Suprapubic skin (tissue), 4 donors: ENCODE measurements around the gene NCAPD3. TPM values are rescaled to one million over a fixed set of nuclear protein-coding genes. Genes with fewer than 3 reads are reported as not detected.
"Not testable (repeated sequence)": the region's sequence is repeated elsewhere in the genome, so short reads cannot be mapped to it uniquely, and the experiment has no call there.

Source experiments
- DNase-seq, 2 donors: peaks; one replicate each; pipeline ENCODE4 v3.0.0-alpha.2; 2019; ENCODE audit warnings: low spot score in 2 of 2
- H3K27ac ChIP-seq: fragments of 200-600 bp; sonication (generic); one replicate; pipeline ENCODE4 v1.5.1; 2019
- H3K27me3 ChIP-seq: fragments of 200-600 bp; sonication (generic); one replicate; pipeline ENCODE4 v1.5.1; 2019
- H3K36me3 ChIP-seq: fragments of 200-600 bp; sonication (generic); one replicate; pipeline ENCODE4 v1.5.1; 2019
- H3K4me1 ChIP-seq: fragments of 200-600 bp; sonication (generic); one replicate; pipeline ENCODE4 v1.5.1; 2019
- H3K4me3 ChIP-seq: fragments of 200-600 bp; sonication (generic); one replicate; pipeline ENCODE4 v1.5.1; 2019; ENCODE audit warnings: mild to moderate bottlenecking
- H3K9me3 ChIP-seq: fragments of 200-600 bp; sonication (generic); one replicate; pipeline ENCODE4 v1.5.1; 2019
- EP300 ChIP-seq: sonication (generic); formaldehyde crosslinking; IDR thresholded peaks from one replicate; pipeline ENCODE4 v1.6.1; 2017; ENCODE audit warnings: antibody characterized with exemption
- POLR2A ChIP-seq, 2 donors: fragments of 450-650 bp; IDR thresholded peaks; one replicate each; pipeline ENCODE4 v1.6.1; 2017; ENCODE audit warnings: antibody characterized with exemption in 2 of 2, mild to moderate bottlenecking in 2 of 2, moderate library complexity in 2 of 2
- POLR2AphosphoS5 ChIP-seq, 3 donors: sonication (generic); formaldehyde crosslinking; IDR thresholded peaks; one replicate each; pipeline ENCODE4 v1.6.1; 2017; ENCODE audit warnings: antibody characterized with exemption in 3 of 3
- WGBS: methylation state at CpG from one replicate; pipeline ENCODE4 v1.1.5; 2018; 5-methylcytosine and 5-hydroxymethylcytosine counted together
- total RNA-seq, 4 donors: library from RNA; depleted of rRNA; stranded (reverse); fragments of >200 nt; gene quantifications; one replicate each; pipeline ENCODE4 v1.1.0, GENCODE V29; 2016
- TF ChIP-seq, protein P1 (sequence below), 2 donors: fragments of 200-600 bp in 1 of 2; fragments of 450-650 bp in 1 of 2; sonication (generic) in 1 of 2; IDR thresholded peaks; one replicate each; pipeline ENCODE4 v1.5.1; 2016 to 2019; ENCODE audit warnings: antibody characterized with exemption in 2 of 2, mild to moderate bottlenecking in 1 of 2, moderate library complexity in 1 of 2

NCAPD3 gene
- total RNA-seq, 4 donors from 2014 or later, result 26.8 to 37.6 (median 30.8) TPM

DNA sequence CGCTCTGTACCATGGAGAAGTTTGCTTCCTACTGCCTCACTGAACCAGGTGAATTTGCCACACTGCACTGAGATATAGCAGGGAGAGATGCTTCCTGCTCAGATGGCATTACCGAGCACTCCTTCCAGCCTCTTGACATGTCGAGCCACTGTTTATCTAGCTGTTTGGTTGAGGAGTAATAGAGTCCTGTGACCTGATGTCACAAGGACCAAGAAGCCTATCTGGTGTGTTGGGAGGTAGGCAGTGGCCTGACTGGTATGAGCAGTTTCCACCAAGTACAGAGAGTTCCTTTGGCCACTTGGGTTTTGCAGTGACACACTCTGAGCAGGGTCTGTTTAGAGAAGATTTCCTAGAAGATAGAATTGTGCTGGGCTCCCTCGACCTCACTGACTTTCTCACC, 34.8 kb upstream of the NCAPD3 start:
- DNase-seq, result no peak
- Histone ChIP-seq H3K36me3 (peaks cover 64% of the 10 kb centered on the region), H3K27me3 (no peaks in the 10 kb centered on the region), H3K9me3 (no peaks in the 10 kb centered on the region), H3K27ac (no peak overlapping the region), H3K4me3 (no peak overlapping the region), H3K4me1 (peaks cover 16% of the 10 kb centered on the region)
- TF ChIP-seq POLR2A (IDR thresholded peaks at IDR 0.05), result no peak
- TF ChIP-seq POLR2AphosphoS5 (IDR thresholded peaks at IDR 0.05), result no peak
- TF ChIP-seq, protein P1, sequence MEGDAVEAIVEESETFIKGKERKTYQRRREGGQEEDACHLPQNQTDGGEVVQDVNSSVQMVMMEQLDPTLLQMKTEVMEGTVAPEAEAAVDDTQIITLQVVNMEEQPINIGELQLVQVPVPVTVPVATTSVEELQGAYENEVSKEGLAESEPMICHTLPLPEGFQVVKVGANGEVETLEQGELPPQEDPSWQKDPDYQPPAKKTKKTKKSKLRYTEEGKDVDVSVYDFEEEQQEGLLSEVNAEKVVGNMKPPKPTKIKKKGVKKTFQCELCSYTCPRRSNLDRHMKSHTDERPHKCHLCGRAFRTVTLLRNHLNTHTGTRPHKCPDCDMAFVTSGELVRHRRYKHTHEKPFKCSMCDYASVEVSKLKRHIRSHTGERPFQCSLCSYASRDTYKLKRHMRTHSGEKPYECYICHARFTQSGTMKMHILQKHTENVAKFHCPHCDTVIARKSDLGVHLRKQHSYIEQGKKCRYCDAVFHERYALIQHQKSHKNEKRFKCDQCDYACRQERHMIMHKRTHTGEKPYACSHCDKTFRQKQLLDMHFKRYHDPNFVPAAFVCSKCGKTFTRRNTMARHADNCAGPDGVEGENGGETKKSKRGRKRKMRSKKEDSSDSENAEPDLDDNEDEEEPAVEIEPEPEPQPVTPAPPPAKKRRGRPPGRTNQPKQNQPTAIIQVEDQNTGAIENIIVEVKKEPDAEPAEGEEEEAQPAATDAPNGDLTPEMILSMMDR (IDR thresholded peaks at IDR 0.05), result no peak
- no peak for TF ChIP-seq EP300
- 94% methylated on average over 4 of the region's 4 CpGs for WGBS

DNA sequence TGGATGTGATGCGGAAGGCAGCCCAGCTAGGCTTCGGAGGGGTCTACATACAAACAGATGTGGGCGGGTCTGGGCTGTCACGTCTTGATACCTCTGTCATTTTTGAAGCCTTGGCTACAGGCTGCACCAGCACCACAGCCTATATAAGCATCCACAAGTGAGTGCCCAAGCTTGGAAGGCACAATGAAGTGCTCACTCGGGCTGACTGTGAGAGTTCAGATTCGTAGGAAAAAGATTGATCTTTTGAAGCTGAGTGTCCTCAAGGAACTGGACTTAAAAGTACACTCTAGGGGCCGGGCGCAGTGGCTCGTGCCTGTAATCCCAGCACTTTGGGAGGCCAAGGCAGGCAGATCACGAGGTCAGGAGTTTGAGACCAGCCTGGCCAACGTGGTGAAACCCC, 33.3 kb upstream of the NCAPD3 start:
- Histone ChIP-seq H3K4me3 (no peak overlapping the region), H3K27ac (no peak overlapping the region), H3K9me3 (no peaks in the 10 kb centered on the region), H3K36me3 (peaks cover 49% of the 10 kb centered on the region), H3K4me1 (peaks cover 21% of the 10 kb centered on the region), H3K27me3 (no peaks in the 10 kb centered on the region)
- WGBS, result 96% methylated on average over 11 of the region's 11 CpGs
- DNase-seq, result no peak
- TF ChIP-seq, protein P1 (IDR thresholded peaks at IDR 0.05), result no peak
- TF ChIP-seq EP300 (no peak), POLR2A (IDR thresholded peaks at IDR 0.05) (no peak), POLR2AphosphoS5 (IDR thresholded peaks at IDR 0.05) (no peak)

DNA sequence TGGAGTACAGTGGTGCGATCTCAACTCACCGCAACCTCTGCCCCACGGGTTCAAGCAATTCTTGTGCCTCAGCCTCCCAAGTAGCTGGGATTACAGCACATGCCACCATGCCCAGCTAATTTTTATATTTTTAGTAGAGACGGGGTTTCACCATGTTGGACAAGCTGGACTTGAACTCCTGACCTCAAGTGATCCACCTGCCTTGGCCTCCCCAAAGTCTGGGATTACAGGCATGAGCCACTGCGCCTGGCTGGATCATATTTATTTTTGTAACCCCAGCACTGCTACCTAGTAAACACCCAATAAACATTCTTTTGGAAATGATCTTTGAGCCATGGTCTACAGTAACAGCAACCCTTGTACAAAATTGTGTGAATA, 31.4 kb upstream of the NCAPD3 start:
- H3K27ac ChIP-seq, H3K9me3 ChIP-seq, H3K27me3 ChIP-seq, H3K4me3 ChIP-seq: not testable (repeated sequence)
- WGBS, result 93% methylated on average over 5 of the region's 5 CpGs
- Histone ChIP-seq H3K36me3 (peaks cover 32% of the 10 kb centered on the region), H3K4me1 (peaks cover 30% of the 10 kb centered on the region)
- DNase-seq, result peak in 1 of 2 donors; percentile 32

DNA sequence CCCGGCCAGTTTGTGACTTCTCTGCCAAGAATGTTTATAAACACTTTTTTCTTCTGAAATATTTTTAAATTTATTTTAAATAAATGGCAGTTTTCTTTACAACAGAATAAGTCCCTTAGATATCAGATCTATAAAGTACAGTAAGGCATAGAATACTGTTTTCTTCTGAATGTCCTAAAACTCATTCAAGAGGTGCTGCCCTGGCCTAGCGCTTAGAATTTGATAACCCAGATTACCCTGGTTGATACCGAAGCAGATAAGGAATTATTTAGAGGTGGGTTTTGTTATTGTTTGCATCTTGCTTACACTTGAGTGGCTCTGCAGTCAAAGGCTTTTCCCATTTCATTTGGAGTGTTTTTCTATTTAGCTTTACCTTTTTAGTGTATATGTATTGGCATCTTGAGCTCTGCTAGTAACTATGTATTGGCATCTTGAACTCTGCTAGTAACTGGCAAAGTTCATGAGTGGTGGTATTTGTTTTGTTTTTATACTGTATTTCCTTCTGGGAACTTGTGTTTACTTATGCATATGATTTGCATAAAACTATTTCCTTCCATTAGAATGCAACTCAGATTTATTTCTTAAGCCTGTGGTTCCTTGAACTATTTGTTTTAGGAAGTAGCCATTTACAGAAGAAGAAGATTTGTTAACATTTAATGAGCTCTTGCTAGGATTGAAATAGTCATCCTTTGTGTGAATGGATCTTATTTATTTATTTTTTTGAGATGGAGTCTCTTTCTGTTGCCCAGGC, 30.8 kb upstream of the NCAPD3 start:
- WGBS, result 58% methylated on average over 3 of the region's 3 CpGs
- H3K27me3 ChIP-seq, result no peaks in the 10 kb centered on the region
- peaks cover 30% of the 10 kb centered on the region for H3K4me1 ChIP-seq
- DNase-seq, result no peak
- no peak for TF ChIP-seq EP300
- TF ChIP-seq POLR2A (IDR thresholded peaks at IDR 0.05), result no peak
- TF ChIP-seq, protein P1 (IDR thresholded peaks at IDR 0.05), result no peak
- TF ChIP-seq POLR2AphosphoS5 (IDR thresholded peaks at IDR 0.05), result no peak
- no peaks in the 10 kb centered on the region for H3K9me3 ChIP-seq
- H3K36me3 ChIP-seq, result peaks cover 32% of the 10 kb centered on the region
- H3K4me3 ChIP-seq, result peak overlapping the region; percentile 90
- no peak overlapping the region for H3K27ac ChIP-seq

DNA sequence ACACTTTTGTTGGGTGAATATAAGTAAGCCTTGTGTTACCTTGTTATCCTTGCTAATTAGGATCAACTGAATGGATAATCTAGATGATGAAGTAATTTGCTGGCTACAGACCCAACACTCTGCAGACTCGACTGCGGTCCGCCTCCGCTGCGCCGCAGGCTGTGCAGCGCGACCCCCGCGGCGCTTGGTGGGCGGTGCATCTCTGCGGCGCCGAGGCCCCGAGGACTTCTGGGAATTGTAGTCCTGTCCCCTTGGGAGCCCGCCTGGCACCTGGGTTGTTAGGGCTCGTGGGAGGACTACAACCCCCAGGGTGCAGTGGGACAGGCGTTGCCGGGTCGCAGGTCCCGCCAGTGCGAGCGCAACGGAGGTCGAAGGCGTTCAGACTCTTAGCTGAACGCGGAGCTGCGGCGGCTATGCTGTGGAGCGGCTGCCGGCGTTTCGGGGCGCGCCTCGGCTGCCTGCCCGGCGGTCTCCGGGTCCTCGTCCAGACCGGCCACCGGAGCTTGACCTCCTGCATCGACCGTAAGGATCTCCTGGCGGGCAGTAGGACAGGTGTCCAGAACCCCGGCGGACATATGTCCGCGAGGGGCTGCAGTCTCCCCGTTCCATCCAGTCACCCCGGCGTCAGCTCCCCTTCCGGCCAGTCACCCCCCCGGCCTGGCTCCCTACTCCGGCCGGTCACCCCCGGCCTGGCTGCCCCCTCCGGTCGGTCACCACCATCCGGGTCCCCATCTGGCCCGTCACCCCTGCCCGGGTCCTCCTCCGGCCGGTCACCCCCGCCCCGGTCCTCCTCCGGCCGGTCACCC, 29.6 kb upstream of the NCAPD3 start, which contains the start of the genes ACAD8 and THYN1:
Gene ACAD8 (plus strand): TSS at position 381 of the 806 bp plus-strand sequence. CDS start 33 bp downstream, at position 414.
Gene THYN1 (minus strand): TSS at position 165 of the 806 bp plus-strand sequence. CDS start 470 bp downstream, outside the sequence.
- Histone ChIP-seq H3K9me3 (no peaks in the 10 kb centered on the region), H3K27me3 (no peaks in the 10 kb centered on the region), H3K36me3 (peaks cover 34% of the 10 kb centered on the region), H3K27ac (peak within 1 kb of the TSS; percentile 74), H3K4me3 (peak within 1 kb of the TSS; percentile 90), H3K4me1 (peaks cover 30% of the 10 kb centered on the region)
- WGBS, result under 1% methylated on average over 28 of the region's 70 CpGs
- peak; percentile 98 for DNase-seq
- TF ChIP-seq, protein P1 (IDR thresholded peaks at IDR 0.05), result peak in 1 of 2 donors; percentile 42
- TF ChIP-seq EP300 (no peak), POLR2AphosphoS5 (IDR thresholded peaks at IDR 0.05) (peak in 2 of 3 donors; percentile 23 to 71), POLR2A (IDR thresholded peaks at IDR 0.05) (no peak)
